K562 (cell line): ENCODE data around the gene ZMYND8. TPM values are rescaled to one million over a fixed set of nuclear protein-coding genes. Genes with fewer than 3 reads are reported as not detected.

Source experiments
- HDAC6 ChIP-seq: IDR thresholded peaks from 2 replicates; pipeline ENCODE4 v1.6.1; 2012; ENCODE audit warnings: low read depth, mild to moderate bottlenecking, control low read depth, inconsistent platforms, low read length, moderate library complexity
- IFI16 ChIP-seq: fragments of 250-450 bp; sonication (Bioruptor Pico); IDR thresholded peaks from 2 replicates; pipeline ENCODE4 v2.1.2; 2022; ENCODE audit warnings: mild to moderate bottlenecking, inconsistent platforms
- KDM4B ChIP-seq, 2 experiments: fragments of 450-650 bp in 1 of 2; sonication (generic) in 1 of 2; IDR thresholded peaks; 2 replicates each; pipeline ENCODE4 v1.6.1; 2016 to 2017; ENCODE audit warnings: borderline replicate concordance in 2 of 2, antibody characterized with exemption in 1 of 2, low read depth in 1 of 2, mild to moderate bottlenecking in 1 of 2
- LCOR ChIP-seq: sonication (generic); formaldehyde crosslinking; IDR thresholded peaks from 2 replicates; pipeline ENCODE4 v1.8.0; 2022; ENCODE audit warnings: mild to moderate bottlenecking, missing genetic modification reagents
- SMARCE1 ChIP-seq: fragments of 450-650 bp; IDR thresholded peaks from 2 replicates; pipeline ENCODE4 v1.7.1; 2016; ENCODE audit warnings: mild to moderate bottlenecking
- XRCC5 ChIP-seq: fragments of 200-400 bp; formaldehyde crosslinking; IDR thresholded peaks from 2 replicates; pipeline ENCODE4 v1.6.1; 2017; ENCODE audit warnings: low read depth, mild to moderate bottlenecking, low read length
- YBX1 ChIP-seq: fragments of 450-650 bp; IDR thresholded peaks from 2 replicates; pipeline ENCODE4 v1.7.1; 2016; ENCODE audit warnings: mild to moderate bottlenecking
- ZBTB7A ChIP-seq: IDR thresholded peaks from 2 replicates; pipeline ENCODE4 v1.6.1; 2011; ENCODE audit warnings: low read depth, mild to moderate bottlenecking, low read length, moderate library complexity, borderline replicate concordance; ENCODE audit not compliant: control insufficient read depth
- ZFX ChIP-seq: sonication (generic); formaldehyde crosslinking; IDR thresholded peaks from 2 replicates; pipeline ENCODE4 v1.8.0; 2022; ENCODE audit warnings: mild to moderate bottlenecking, missing genetic modification reagents, moderate library complexity
- ZNF316 ChIP-seq: fragments of 450-650 bp; IDR thresholded peaks from 2 replicates; pipeline ENCODE4 v1.6.1; 2016
- ZNF384 ChIP-seq: IDR thresholded peaks from 2 replicates; pipeline ENCODE4 v1.6.1; 2012; ENCODE audit warnings: low read depth, low read length, improper control_type of control experiment
- ZNF444 ChIP-seq: fragments of 250-450 bp; sonication (Bioruptor Pico); IDR thresholded peaks from 2 replicates; pipeline ENCODE4 v1.4.0; 2020; ENCODE audit warnings: mild to moderate bottlenecking, moderate library complexity
- ZSCAN29 ChIP-seq: fragments of 450-650 bp; IDR thresholded peaks from 2 replicates; pipeline ENCODE4 v1.6.1; 2017
- polyA plus RNA-seq, 8 experiments: library from polyadenylated mRNA; depleted of rRNA in 4 of 8; stranded (reverse) in 5 of 8; unstranded in 3 of 8; fragments of >200 nt; fragmentation: Nextera tagmentation in 2 of 8; fragmentation: Illumina TruSeq in 1 of 8; extraction: Ambion mirVana in 2 of 8; extraction: Trizol in 1 of 8; gene quantifications; 2 replicates each; pipeline versions ENCODE4 v1.2.1 to v1.2.3, GENCODE V29; 2011 to 2014; ENCODE audit warnings: inconsistent platforms in 1 of 8, missing spikeins in 1 of 8
- total RNA-seq, 7 experiments: library from RNA; depleted of rRNA in 6 of 7; stranded (reverse); fragments of >200 nt in 6 of 7; fragmentation: Illumina TruSeq in 2 of 7; extraction: Trizol in 2 of 7; gene quantifications; 2 replicates each; pipeline versions ENCODE4 v1.2.1 to v1.2.3, GENCODE V29; 2011 to 2021; ENCODE audit warnings: low replicate concordance in 1 of 7
- TF ChIP-seq, protein P1 (sequence below), 2 experiments: fragments of 450-650 bp; formaldehyde crosslinking in 1 of 2; IDR thresholded peaks; 2 replicates each; pipeline versions ENCODE4 v1.4.0 to v1.6.1; 2014 to 2020; ENCODE audit warnings: mild to moderate bottlenecking in 2 of 2, borderline replicate concordance in 1 of 2, low read depth in 1 of 2
- TF ChIP-seq, protein P2 (sequence below): sonication (generic); formaldehyde crosslinking; IDR thresholded peaks from 2 replicates; pipeline ENCODE4 v1.8.0; 2022; ENCODE audit warnings: mild to moderate bottlenecking, missing genetic modification reagents
- TF ChIP-seq, protein P3 (sequence below): fragments of 250-450 bp; sonication (Bioruptor Pico); IDR thresholded peaks from 2 replicates; pipeline ENCODE4 v1.4.0; 2020; ENCODE audit warnings: mild to moderate bottlenecking, moderate library complexity

Gene ZMYND8
- total and polyA plus RNA-seq, 9 of the 15 experiments (the other 6 are each of a cell fraction or from before 2014, with no cell fraction given), result 31.8 to 148 (median 71.9) TPM

DNA sequence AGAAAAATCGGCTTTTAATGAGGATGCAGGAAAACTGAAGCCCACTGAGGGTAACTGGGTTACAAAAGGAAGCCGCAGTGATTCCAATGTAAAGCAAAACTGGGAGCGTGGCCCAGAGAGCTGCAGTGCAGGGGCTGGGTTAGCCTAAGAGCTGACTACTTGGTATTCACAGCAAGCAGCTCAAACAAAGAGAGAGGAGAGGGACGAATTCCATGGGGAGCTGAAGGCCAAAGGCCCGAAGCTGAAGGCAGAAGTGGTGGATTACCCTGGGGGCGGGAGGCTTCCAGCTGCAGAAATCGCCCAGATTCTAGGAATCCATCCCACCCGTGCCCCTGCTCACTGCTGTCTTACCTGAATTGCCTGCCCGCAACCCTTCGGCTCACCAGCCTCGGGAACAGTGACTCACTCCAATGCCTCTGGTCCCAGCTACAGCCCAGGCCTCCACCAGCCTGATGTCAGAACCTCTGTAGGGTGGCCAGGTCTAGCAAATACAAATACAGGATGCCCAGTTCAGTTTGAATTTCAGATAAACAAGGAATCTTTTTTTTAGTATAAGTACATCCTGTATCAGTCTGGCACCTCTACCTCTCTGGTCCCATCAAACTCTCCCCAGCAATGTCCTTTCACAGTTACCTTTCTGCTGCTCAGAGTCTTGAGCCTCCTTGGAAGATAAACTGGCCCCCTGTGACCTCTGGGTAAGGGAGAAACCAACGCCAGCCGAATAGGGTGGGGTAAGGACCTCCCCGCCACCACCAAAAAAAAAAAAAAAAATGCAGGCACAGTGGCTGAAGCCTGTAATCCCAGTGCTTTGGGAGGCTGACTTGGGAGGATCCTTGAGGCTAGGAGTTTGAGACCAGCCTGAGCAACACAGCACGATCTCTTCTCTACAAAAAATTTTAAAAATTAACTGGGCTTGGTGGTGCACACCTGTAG, 14.6 kb upstream of the ZMYND8 start (continued):
- TF ChIP-seq, protein P1, sequence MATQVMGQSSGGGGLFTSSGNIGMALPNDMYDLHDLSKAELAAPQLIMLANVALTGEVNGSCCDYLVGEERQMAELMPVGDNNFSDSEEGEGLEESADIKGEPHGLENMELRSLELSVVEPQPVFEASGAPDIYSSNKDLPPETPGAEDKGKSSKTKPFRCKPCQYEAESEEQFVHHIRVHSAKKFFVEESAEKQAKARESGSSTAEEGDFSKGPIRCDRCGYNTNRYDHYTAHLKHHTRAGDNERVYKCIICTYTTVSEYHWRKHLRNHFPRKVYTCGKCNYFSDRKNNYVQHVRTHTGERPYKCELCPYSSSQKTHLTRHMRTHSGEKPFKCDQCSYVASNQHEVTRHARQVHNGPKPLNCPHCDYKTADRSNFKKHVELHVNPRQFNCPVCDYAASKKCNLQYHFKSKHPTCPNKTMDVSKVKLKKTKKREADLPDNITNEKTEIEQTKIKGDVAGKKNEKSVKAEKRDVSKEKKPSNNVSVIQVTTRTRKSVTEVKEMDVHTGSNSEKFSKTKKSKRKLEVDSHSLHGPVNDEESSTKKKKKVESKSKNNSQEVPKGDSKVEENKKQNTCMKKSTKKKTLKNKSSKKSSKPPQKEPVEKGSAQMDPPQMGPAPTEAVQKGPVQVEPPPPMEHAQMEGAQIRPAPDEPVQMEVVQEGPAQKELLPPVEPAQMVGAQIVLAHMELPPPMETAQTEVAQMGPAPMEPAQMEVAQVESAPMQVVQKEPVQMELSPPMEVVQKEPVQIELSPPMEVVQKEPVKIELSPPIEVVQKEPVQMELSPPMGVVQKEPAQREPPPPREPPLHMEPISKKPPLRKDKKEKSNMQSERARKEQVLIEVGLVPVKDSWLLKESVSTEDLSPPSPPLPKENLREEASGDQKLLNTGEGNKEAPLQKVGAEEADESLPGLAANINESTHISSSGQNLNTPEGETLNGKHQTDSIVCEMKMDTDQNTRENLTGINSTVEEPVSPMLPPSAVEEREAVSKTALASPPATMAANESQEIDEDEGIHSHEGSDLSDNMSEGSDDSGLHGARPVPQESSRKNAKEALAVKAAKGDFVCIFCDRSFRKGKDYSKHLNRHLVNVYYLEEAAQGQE (IDR thresholded peaks at IDR 0.05; ENCODE audit: borderline replicate concordance), result no peak
- TF ChIP-seq, protein P1 (CRISPR knock-in tag; IDR thresholded peaks at IDR 0.05; ENCODE audit: low read depth), result no peak
- TF ChIP-seq XRCC5 (no peak), ZSCAN29 (no peak), ZNF316 (peak; percentile 77), IFI16 (CRISPR knock-in tag) (no peak), KDM4B (IDR thresholded peaks at IDR 0.05; ENCODE audit: borderline replicate concordance in 2 of 2, low read depth in 1 of 2) (no peak), LCOR (CRISPR knock-in tag) (no peak), HDAC6 (no peak), YBX1 (no peak), ZFX (CRISPR knock-in tag) (no peak; the same call in 1 of the 2 replicates), SMARCE1 (no peak), ZNF444 (CRISPR knock-in tag) (no peak), ZBTB7A (peak; percentile 22; the same call in 1 of the 2 replicates), ZNF384 (peak; percentile 85)
- TF ChIP-seq, protein P2, sequence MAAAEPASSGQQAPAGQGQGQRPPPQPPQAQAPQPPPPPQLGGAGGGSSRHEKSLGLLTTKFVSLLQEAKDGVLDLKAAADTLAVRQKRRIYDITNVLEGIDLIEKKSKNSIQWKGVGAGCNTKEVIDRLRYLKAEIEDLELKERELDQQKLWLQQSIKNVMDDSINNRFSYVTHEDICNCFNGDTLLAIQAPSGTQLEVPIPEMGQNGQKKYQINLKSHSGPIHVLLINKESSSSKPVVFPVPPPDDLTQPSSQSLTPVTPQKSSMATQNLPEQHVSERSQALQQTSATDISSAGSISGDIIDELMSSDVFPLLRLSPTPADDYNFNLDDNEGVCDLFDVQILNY, result no peak
- TF ChIP-seq, protein P3, sequence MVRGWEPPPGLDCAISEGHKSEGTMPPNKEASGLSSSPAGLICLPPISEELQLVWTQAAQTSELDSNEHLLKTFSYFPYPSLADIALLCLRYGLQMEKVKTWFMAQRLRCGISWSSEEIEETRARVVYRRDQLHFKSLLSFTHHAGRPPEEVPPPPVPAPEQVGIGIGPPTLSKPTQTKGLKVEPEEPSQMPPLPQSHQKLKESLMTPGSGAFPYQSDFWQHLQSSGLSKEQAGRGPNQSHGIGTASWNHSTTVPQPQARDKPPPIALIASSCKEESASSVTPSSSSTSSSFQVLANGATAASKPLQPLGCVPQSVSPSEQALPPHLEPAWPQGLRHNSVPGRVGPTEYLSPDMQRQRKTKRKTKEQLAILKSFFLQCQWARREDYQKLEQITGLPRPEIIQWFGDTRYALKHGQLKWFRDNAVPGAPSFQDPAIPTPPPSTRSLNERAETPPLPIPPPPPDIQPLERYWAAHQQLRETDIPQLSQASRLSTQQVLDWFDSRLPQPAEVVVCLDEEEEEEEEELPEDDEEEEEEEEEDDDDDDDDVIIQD (CRISPR knock-in tag), result no peak
